ENCODE data around the gene TNRC6B. TPM values are rescaled to one million over a fixed set of nuclear protein-coding genes. Genes with fewer than 3 reads are reported as not detected.

The TNRC6B gene
- total and polyA plus RNA-seq, 2 experiments from 2014 or later = 46.9 to 87.8 TPM

DNA sequence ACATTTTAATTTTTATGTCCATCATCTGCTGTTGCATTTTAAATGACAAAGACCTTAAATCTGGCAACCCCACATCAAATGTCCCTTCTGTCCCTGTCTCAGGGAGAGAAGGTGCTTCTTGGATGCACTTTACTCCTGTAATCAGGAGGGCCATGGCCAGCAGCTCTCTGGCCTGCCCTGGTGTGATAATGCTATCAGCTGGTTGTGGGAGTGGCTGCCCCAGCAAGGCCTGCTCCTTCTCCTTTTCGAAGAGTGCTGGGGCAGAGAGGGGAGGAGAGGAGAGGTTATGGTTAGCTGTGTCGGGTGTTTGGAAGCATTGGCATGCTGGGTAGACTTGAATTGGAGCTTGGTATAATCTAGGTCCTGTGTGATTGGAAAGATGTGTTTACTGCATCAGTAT lies 12.8 kb downstream of the TNRC6B start:
- H3K4me1 ChIP-seq (ENCODE audit: insufficient read depth) = peaks cover 65% of the 10 kb centered on the region
- no peaks in the 10 kb centered on the region for H3K9me2 ChIP-seq (ENCODE audit: insufficient read depth)
- no peaks in the 10 kb centered on the region for H3K36me3 ChIP-seq (ENCODE audit: insufficient read depth)
- TF ChIP-seq EZH2phosphoT487 (IDR thresholded peaks at IDR 0.05; ENCODE audit: unreplicated experiment) (no peak), CREB1 (CRISPR knock-in tag; IDR thresholded peaks at IDR 0.05; ENCODE audit: low read depth) (no peak), ZNF331 (CRISPR knock-in tag; IDR thresholded peaks at IDR 0.05; ENCODE audit: low read depth) (no peak), NANOG (IDR thresholded peaks at IDR 0.05; ENCODE audit: borderline replicate concordance) (no peak), ZNF114 (CRISPR knock-in tag; IDR thresholded peaks at IDR 0.05) (no peak), STAT1 (IDR thresholded peaks at IDR 0.05; ENCODE audit: unreplicated experiment) (no peak), JUNB (IDR thresholded peaks at IDR 0.05; ENCODE audit: unreplicated experiment) (no peak), POLR2AphosphoS5 (IDR thresholded peaks at IDR 0.05; ENCODE audit: low read depth) (no peak), EZH2 (IDR thresholded peaks at IDR 0.05; ENCODE audit: low read depth, unreplicated experiment) (no peak)
- TF ChIP-seq, protein P1, sequence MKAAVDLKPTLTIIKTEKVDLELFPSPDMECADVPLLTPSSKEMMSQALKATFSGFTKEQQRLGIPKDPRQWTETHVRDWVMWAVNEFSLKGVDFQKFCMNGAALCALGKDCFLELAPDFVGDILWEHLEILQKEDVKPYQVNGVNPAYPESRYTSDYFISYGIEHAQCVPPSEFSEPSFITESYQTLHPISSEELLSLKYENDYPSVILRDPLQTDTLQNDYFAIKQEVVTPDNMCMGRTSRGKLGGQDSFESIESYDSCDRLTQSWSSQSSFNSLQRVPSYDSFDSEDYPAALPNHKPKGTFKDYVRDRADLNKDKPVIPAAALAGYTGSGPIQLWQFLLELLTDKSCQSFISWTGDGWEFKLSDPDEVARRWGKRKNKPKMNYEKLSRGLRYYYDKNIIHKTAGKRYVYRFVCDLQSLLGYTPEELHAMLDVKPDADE (IDR thresholded peaks at IDR 0.05) = no peak
- TF ChIP-seq, protein P2, sequence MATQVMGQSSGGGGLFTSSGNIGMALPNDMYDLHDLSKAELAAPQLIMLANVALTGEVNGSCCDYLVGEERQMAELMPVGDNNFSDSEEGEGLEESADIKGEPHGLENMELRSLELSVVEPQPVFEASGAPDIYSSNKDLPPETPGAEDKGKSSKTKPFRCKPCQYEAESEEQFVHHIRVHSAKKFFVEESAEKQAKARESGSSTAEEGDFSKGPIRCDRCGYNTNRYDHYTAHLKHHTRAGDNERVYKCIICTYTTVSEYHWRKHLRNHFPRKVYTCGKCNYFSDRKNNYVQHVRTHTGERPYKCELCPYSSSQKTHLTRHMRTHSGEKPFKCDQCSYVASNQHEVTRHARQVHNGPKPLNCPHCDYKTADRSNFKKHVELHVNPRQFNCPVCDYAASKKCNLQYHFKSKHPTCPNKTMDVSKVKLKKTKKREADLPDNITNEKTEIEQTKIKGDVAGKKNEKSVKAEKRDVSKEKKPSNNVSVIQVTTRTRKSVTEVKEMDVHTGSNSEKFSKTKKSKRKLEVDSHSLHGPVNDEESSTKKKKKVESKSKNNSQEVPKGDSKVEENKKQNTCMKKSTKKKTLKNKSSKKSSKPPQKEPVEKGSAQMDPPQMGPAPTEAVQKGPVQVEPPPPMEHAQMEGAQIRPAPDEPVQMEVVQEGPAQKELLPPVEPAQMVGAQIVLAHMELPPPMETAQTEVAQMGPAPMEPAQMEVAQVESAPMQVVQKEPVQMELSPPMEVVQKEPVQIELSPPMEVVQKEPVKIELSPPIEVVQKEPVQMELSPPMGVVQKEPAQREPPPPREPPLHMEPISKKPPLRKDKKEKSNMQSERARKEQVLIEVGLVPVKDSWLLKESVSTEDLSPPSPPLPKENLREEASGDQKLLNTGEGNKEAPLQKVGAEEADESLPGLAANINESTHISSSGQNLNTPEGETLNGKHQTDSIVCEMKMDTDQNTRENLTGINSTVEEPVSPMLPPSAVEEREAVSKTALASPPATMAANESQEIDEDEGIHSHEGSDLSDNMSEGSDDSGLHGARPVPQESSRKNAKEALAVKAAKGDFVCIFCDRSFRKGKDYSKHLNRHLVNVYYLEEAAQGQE (IDR thresholded peaks at IDR 0.05; ENCODE audit: unreplicated experiment) = no peak
- TF ChIP-seq, protein P3, sequence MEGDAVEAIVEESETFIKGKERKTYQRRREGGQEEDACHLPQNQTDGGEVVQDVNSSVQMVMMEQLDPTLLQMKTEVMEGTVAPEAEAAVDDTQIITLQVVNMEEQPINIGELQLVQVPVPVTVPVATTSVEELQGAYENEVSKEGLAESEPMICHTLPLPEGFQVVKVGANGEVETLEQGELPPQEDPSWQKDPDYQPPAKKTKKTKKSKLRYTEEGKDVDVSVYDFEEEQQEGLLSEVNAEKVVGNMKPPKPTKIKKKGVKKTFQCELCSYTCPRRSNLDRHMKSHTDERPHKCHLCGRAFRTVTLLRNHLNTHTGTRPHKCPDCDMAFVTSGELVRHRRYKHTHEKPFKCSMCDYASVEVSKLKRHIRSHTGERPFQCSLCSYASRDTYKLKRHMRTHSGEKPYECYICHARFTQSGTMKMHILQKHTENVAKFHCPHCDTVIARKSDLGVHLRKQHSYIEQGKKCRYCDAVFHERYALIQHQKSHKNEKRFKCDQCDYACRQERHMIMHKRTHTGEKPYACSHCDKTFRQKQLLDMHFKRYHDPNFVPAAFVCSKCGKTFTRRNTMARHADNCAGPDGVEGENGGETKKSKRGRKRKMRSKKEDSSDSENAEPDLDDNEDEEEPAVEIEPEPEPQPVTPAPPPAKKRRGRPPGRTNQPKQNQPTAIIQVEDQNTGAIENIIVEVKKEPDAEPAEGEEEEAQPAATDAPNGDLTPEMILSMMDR (conservative IDR thresholded peaks at IDR 0.05; ENCODE audit: low read depth in 2 of 2) = no peak
- TF ChIP-seq, protein P4, sequence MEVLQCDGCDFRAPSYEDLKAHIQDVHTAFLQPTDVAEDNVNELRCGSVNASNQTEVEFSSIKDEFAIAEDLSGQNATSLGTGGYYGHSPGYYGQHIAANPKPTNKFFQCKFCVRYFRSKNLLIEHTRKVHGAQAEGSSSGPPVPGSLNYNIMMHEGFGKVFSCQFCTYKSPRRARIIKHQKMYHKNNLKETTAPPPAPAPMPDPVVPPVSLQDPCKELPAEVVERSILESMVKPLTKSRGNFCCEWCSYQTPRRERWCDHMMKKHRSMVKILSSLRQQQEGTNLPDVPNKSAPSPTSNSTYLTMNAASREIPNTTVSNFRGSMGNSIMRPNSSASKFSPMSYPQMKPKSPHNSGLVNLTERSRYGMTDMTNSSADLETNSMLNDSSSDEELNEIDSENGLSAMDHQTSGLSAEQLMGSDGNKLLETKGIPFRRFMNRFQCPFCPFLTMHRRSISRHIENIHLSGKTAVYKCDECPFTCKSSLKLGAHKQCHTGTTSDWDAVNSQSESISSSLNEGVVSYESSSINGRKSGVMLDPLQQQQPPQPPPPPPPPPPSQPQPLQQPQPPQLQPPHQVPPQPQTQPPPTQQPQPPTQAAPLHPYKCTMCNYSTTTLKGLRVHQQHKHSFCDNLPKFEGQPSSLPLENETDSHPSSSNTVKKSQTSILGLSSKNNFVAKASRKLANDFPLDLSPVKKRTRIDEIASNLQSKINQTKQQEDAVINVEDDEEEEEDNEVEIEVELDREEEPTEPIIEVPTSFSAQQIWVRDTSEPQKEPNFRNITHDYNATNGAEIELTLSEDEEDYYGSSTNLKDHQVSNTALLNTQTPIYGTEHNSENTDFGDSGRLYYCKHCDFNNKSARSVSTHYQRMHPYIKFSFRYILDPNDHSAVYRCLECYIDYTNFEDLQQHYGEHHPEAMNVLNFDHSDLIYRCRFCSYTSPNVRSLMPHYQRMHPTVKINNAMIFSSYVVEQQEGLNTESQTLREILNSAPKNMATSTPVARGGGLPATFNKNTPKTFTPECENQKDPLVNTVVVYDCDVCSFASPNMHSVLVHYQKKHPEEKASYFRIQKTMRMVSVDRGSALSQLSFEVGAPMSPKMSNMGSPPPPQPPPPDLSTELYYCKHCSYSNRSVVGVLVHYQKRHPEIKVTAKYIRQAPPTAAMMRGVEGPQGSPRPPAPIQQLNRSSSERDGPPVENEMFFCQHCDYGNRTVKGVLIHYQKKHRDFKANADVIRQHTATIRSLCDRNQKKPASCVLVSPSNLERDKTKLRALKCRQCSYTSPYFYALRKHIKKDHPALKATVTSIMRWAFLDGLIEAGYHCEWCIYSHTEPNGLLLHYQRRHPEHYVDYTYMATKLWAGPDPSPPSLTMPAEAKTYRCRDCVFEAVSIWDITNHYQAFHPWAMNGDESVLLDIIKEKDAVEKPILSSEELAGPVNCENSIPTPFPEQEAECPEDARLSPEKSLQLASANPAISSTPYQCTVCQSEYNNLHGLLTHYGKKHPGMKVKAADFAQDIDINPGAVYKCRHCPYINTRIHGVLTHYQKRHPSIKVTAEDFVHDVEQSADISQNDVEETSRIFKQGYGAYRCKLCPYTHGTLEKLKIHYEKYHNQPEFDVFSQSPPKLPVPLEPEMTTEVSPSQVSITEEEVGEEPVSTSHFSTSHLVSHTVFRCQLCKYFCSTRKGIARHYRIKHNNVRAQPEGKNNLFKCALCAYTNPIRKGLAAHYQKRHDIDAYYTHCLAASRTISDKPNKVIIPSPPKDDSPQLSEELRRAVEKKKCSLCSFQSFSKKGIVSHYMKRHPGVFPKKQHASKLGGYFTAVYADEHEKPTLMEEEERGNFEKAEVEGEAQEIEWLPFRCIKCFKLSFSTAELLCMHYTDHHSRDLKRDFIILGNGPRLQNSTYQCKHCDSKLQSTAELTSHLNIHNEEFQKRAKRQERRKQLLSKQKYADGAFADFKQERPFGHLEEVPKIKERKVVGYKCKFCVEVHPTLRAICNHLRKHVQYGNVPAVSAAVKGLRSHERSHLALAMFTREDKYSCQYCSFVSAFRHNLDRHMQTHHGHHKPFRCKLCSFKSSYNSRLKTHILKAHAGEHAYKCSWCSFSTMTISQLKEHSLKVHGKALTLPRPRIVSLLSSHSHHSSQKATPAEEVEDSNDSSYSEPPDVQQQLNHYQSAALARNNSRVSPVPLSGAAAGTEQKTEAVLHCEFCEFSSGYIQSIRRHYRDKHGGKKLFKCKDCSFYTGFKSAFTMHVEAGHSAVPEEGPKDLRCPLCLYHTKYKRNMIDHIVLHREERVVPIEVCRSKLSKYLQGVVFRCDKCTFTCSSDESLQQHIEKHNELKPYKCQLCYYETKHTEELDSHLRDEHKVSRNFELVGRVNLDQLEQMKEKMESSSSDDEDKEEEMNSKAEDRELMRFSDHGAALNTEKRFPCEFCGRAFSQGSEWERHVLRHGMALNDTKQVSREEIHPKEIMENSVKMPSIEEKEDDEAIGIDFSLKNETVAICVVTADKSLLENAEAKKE (CRISPR knock-in tag; IDR thresholded peaks at IDR 0.05) = no peak
- peak overlapping the region; percentile 47; the same call in 1 of the 2 replicates for H3K27ac Mint-ChIP-seq
- H3K27me3 Mint-ChIP-seq (ENCODE audit: insufficient read depth, low read depth, poor library complexity) = peaks cover 7% of the 10 kb centered on the region
- peaks cover 29% of the 10 kb centered on the region for H3F3A ChIP-seq (replicated peaks; ENCODE audit: low read depth)
- no peak overlapping the region; the same call in 1 of the 2 replicates for H3K4me3 ChIP-seq
- H2AFZ ChIP-seq = no peak overlapping the region
- no peaks in the 10 kb centered on the region for H3K27me3 ChIP-seq (ENCODE audit: insufficient read depth)
- H3K4me2 ChIP-seq = peak overlapping the region; percentile 30
- H3K79me2 ChIP-seq (replicated peaks; ENCODE audit: insufficient read depth) = peaks cover 88% of the 10 kb centered on the region
- peaks cover 11% of the 10 kb centered on the region for H3K36me3 Mint-ChIP-seq (ENCODE audit: low read depth)
- peaks cover 10% of the 10 kb centered on the region; the same call in 1 of the 2 replicates for H4K20me1 ChIP-seq (replicated peaks; ENCODE audit: insufficient read depth)
- DNase-seq (ENCODE audit: low spot score) (no peak), ATAC-seq (peak; percentile 1; the same call in 1 of the 3 replicates)
- peaks cover 87% of the 10 kb centered on the region for H3K4me1 Mint-ChIP-seq
- no peak overlapping the region for H3K4me3 Mint-ChIP-seq
- no peaks in the 10 kb centered on the region; the same call in 2 of the 3 replicates for H3K9me3 Mint-ChIP-seq
- H3K27ac ChIP-seq (ENCODE audit: low read depth) = 0 out of 2 replicates have a peak overlapping the region, but pooled peaks have one; percentile 10

Data from GM23338 (cell line).